GM21423 (cell line): Measurements from ENCODE around the gene SYNGR2.
A peak's percentile ranks its signal among the peaks of the same experiment; 100 is the strongest.

Source experiments
- ATAC-seq: cut with Tn5 transposase; IDR thresholded peaks from one replicate; pipeline ENCODE4 v1.9.1; 2021; ENCODE audit warnings: mild to moderate bottlenecking, moderate library complexity; ENCODE audit not compliant: unreplicated experiment

Gene SYNGR2, protein sequence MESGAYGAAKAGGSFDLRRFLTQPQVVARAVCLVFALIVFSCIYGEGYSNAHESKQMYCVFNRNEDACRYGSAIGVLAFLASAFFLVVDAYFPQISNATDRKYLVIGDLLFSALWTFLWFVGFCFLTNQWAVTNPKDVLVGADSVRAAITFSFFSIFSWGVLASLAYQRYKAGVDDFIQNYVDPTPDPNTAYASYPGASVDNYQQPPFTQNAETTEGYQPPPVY

GRCh38 chr17:78168242-78168902 is at the start of gene SYNGR2:
TSS of gene SYNGR2 (plus strand) at chr17:78168581. CDS start at chr17:78168617, 36 bp downstream.
- ATAC-seq: peak; percentile 49

DNA sequence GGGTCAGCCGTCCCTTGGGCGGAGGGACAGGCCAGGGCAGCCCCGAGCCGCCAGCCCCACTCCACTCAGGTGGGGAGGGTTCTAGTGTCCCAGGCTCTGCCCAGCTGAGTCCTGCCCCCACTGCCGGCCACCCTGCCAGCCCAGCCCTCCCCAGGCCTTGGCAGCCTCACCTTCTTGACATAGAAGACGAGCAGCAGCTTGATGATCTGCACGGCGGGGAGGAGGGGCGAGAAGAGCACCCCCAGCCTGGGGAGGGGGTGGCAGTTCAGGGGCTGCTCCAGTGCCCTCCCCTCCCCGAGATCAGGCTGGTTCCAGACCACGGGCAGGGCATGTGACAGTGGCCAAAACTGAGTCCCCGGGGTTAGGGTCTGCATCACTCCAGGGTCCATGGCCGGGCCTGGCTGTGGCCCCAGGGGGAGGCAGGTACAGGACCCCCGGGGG is 49.6 kb upstream of the SYNGR2 start:
- no peak for ATAC-seq

DNA sequence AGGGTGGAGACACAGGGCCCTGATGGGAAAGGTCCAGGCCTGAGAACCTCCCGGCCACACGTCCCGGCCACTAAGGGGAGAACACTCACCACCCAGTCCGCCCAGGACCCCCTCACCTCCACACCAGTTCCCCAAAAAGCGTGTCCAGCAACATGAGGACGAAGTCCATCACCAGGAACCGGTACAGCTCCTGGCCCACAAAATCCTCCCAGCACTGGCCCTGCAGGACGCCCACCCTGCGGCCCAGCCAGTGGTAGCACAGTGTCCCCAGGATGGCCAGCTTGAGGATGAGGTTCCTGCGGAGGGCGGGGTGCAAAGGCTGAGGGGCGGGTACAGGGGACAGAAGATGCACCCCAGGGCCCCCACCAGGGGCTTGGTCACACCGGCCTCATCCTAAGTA is 47.8 kb upstream of the SYNGR2 start:
- ATAC-seq: no peak

GRCh38 chr17:78120971-78121800 is 47.2 kb upstream of the SYNGR2 start:
- no peak for ATAC-seq

GRCh38 chr17:78121801-78122215 is 46.6 kb upstream of the SYNGR2 start:
- no peak for ATAC-seq

- ATAC-seq: no peak
Measured at GRCh38 chr17:78122216-78122930, 46.0 kb upstream of the SYNGR2 start.

DNA sequence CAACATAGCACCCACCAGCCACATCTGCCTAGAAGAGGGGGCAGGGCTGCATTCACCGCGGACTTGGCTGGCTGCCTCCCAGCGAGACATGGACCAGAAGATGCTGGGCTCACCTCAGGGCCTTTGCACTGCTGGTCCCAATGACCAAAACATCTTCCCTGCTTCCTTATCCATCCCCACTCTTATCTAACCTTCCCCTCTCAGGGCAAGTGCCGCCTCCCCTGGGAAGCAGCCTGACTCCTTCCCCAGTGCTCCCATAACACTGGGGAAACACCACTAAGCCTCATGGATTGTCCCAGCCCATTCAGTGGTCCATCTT is 45.5 kb upstream of the SYNGR2 start:
- no peak for ATAC-seq

DNA sequence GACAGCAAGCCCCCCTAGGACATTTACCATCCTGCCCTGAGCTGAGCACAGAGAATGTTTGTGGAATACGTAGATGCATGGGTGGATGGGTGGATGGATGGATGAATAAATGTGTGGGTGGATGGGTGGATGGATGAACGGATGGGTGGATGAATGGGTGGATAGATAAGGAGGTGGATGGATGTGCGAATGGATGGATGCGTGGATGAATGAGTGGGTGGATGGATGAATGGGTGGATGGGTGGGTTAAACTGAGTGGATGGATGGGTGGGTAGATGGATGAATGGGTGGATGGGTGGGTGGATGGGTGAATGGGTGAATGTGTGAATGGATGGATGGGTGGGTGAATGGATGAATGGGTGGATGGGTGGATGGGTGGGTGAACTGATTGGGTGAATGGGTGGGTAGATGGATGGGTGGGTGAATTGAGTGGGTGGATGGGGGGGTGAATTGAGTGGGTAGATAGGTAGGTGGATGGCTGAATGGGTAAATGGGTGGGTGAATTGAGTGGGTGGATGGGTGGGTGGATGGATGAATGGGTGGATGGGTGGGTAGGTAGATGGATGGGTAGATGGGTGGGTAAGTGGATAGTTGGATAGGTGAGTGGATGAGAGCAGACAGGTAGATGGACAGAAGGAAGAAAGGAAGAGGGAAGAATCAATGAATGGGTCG is 45.0 kb upstream of the SYNGR2 start:
- no peak for ATAC-seq

DNA sequence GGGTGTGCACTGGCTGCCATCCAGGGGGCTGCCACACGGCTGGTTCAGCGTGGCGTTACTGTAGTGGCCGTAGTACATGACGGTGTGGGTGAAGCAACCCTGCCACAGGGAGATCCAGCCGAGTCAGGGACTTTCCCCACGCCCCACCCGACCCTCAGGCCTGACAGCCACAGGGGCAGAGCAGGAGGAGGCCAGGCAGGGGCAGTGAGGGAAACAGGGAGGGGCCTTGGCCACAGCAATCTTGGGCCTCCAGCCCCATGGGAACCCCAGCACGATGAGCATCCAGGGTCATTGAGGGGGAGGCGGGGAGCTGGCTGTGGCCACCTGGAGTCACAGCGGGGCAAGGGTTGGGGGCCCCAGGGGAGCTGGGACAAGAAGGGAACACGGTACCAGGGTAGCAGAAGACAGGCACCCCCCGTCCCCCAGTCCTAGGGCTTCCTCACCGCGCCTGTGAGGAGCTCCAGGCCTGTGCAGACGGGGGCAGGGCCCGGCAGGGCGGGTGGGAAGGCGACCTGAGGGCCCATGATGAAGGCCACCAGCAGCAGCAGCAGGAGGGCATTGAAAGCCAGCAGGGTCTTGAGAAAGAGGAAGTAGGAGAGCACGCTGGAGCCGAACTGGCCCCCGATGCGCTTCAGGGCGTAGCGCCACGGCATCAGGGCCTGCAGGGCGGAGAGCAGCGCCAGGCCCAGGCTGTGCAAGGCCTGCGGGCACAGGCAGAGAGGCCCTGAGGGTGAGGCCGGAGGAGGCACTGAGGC is 44.1 kb upstream of the SYNGR2 start:
- ATAC-seq: no peak

- ATAC-seq: no peak
Measured at GRCh38 chr17:78124836-78125137, 43.6 kb upstream of the SYNGR2 start.

DNA sequence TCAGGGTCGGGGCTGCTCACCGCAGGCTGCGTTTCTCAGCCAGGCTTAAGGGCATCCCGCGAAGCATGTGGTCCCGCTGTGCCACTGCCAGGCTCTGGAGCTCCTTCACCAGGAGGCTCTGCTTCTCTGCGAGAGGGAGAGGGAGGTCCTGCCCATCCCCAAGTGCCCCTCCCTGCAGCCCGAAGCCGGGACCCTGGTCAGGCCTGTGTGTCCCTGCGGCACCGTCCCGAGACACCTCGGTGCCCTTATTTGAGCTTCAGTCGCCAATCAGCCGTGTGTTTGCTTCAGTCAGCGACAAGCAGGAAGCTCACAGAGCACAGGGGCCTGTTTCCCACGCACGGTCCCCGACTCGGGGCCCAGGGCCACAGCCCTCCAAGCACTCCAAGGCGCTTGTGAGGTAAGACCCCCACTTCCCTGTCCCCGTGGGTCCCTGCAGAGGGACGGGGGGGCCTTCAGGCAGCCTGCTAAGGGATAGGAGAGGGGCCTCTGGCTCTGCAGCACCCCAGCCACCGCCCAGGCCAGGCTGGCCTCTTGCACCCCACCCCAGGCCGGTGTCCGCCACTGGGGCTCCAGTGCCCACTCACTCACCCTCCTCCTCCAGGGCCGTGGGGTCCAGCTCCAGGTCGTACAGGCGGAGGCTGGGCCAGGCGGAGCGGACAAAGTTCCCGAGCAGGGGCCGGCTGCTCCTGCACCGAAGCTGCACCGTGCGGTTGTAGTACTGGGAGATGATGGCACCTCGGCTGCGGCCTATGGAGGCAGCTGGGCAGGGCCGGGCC is 43.1 kb upstream of the SYNGR2 start:
- ATAC-seq: no peak

- no peak for ATAC-seq
Measured at GRCh38 chr17:78125976-78126894, 42.1 kb upstream of the SYNGR2 start.

DNA sequence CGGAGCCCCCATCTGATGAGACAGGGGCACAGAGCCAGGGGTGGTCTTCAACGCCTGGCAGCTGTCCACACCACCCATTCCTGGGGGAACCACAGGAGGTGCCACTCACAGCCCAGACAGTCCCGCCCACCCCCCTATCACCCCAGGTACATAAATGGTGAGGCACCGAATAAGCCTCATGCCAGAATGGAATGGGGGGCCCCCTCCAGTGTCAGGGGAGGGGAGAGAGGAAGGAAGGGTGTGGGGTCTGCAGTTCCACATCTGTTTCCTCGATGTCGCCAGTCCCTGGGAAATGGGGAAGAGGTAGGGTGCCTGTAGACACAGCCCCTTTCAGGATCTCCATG is 41.5 kb upstream of the SYNGR2 start:
- no peak for ATAC-seq

- no peak for ATAC-seq
Measured at GRCh38 chr17:78127239-78127887, 41.0 kb upstream of the SYNGR2 start.

GRCh38 chr17:78127888-78128550 is 40.4 kb upstream of the SYNGR2 start:
- no peak for ATAC-seq

- peak; percentile 17 for ATAC-seq
Measured at GRCh38 chr17:78128551-78129350, 39.6 kb upstream of the SYNGR2 start, which contains the start of gene TMC6. TSS of gene TMC6 (minus strand) at chr17:78128755. CDS start at chr17:78126832, 1,923 bp downstream.
